AG04450 (cell line): Measurements from ENCODE around the gene MSH3. TPM values are rescaled to one million over a fixed set of nuclear protein-coding genes. Genes with fewer than 3 reads are reported as not detected.

Experiments
- CTCF ChIA-PET: fragments of 300-600, 350-600 bp; formaldehyde crosslinking; extraction: SDS; loops from one replicate; lab custom pipeline; 2022; ENCODE audit warnings: antibody characterized with exemption, inconsistent platforms; lab: Charles Lee
- POLR2A ChIA-PET: fragments of 350-600 bp; formaldehyde crosslinking; extraction: SDS; loops from one replicate; lab custom pipeline; 2021; ENCODE audit warnings: antibody characterized with exemption, inconsistent platforms; lab: Yijun Ruan, JAX
- DNase-seq: peaks from one replicate; pipeline ENCODE4 v3.0.0-alpha.2; 2011; ENCODE audit warnings: low read depth, low spot score
- H3K27ac ChIP-seq: one replicate; pipeline ENCODE4 v1.5.1; 2012; ENCODE audit warnings: low read depth, low read length, control low read depth
- H3K27me3 ChIP-seq: one replicate; pipeline ENCODE4 v1.6.0; 2012; ENCODE audit warnings: low read length; ENCODE audit not compliant: control insufficient read depth, insufficient read depth
- H3K4me3 ChIP-seq: 2 replicates; pipeline ENCODE4 v1.5.1; 2011; ENCODE audit warnings: mild to moderate bottlenecking, low read depth, low read length, control low read depth
- H3K9me3 ChIP-seq: 2 replicates; pipeline ENCODE4 v1.5.1; 2012; ENCODE audit warnings: low read length; ENCODE audit not compliant: control insufficient read depth, insufficient read depth
- CTCF ChIP-seq: IDR thresholded peaks from 2 replicates; pipeline ENCODE4 v1.5.1; 2011; ENCODE audit warnings: low read depth, low read length, control low read depth, inconsistent platforms
- polyA plus RNA-seq: library from polyadenylated mRNA; depleted of rRNA; stranded (reverse); fragments of >200 nt; gene quantifications from 2 replicates; pipeline ENCODE4 v1.2.3, GENCODE V29; 2011

The MSH3 gene
- polyA plus RNA-seq, 1 experiment: 10.8 TPM

- H3K9me3 ChIP-seq: peaks cover 1% of the 10 kb centered on the region; the same call in 1 of the 2 replicates
- TF ChIP-seq CTCF: no peak
- no peak for DNase-seq
- H3K27ac ChIP-seq: no peak overlapping the region
- no peak overlapping the region for H3K4me3 ChIP-seq
- POLR2A ChIA-PET: no interaction called here
- no peaks in the 10 kb centered on the region for H3K27me3 ChIP-seq
- CTCF ChIA-PET: no interaction called here
Measured at GRCh38 chr5:80714570-80715298, 60.3 kb downstream of the MSH3 start.

DNA sequence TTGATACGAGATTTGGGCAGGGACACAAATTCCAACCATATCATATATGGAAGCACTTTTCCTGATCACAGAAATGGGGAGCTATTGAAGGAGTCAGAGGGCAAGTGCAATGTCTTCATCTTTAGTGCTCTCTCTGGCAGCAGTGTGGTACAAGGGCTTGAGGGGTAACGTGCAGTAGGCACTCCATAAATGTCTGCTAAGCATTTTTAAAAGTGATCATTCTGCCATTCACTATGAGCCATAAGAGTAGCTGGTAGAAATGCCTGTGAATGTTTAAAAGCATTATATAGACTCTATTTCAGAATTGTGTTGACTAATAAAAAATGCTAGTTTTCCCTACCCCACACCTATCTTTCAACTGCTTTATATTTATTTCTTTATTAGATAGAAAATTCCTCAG, 61.4 kb downstream of the MSH3 start:
- DNase-seq: no peak
- ChIA-PET CTCF (no interaction called here), POLR2A (no interaction called here)
- H3K9me3 ChIP-seq: peaks cover 3% of the 10 kb centered on the region; the same call in 1 of the 2 replicates
- no peak overlapping the region for H3K4me3 ChIP-seq
- H3K27ac ChIP-seq: no peak overlapping the region
- H3K27me3 ChIP-seq: no peaks in the 10 kb centered on the region
- TF ChIP-seq CTCF: no peak

DNA sequence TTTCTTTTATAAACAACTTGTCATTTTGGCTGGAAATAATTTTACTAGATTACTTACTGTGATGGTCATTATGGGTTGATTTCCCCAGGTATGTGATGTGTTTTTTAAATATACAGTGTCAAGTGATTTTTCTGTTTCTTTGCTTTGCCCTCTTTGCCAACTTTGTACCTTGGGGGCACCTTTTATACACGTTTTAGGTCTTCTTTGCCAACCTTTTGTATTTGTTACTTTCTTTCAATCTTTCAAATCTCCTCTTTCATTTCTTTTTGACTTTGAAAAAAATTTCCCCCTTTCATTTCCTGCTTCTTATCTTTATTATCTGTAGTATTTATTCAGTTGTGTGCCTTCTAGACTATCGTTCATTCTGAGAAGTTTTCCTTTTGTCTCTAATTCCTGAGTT, 65.7 kb downstream of the MSH3 start:
- POLR2A ChIA-PET: no interaction called here
- TF ChIP-seq CTCF: no peak
- CTCF ChIA-PET: no interaction called here

GRCh38 chr5:80722916-80723315, 68.5 kb downstream of the MSH3 start:
- TF ChIP-seq CTCF: no peak
- H3K9me3 ChIP-seq: peaks cover 3% of the 10 kb centered on the region; the same call in 1 of the 2 replicates
- no peak for DNase-seq
- no peaks in the 10 kb centered on the region for H3K27me3 ChIP-seq
- H3K27ac ChIP-seq: no peak overlapping the region
- H3K4me3 ChIP-seq: no peak overlapping the region
- POLR2A ChIA-PET: no interaction called here
- CTCF ChIA-PET: no interaction called here

More for the DNA sequence above, 65.7 kb downstream of the MSH3 start:
- no peaks in the 10 kb centered on the region for H3K27me3 ChIP-seq
- DNase-seq: no peak
- H3K27ac ChIP-seq: no peak overlapping the region
- no peak overlapping the region for H3K4me3 ChIP-seq
- H3K9me3 ChIP-seq: peaks cover 3% of the 10 kb centered on the region; the same call in 1 of the 2 replicates

DNA sequence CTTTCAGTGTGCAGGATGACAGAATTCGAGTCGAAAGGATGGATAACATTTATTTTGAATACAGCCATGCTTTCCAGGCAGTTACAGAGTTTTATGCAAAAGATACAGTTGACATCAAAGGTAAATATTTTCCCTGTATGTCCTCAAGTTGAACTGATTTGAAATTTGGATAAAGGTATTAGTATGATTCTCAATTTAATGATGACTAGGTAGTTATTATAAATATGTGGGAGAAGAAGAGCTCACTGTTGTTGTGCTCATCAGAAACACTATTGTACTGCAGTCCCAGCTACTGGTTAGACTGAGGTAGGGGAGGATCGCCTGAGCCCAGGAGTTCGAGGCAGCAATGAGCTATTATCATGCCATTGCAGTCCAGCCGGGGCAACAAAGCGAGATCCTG, 71.0 kb downstream of the MSH3 start:
- no peaks in the 10 kb centered on the region for H3K9me3 ChIP-seq
- no peak for TF ChIP-seq CTCF
- H3K4me3 ChIP-seq: no peak overlapping the region
- H3K27me3 ChIP-seq: no peaks in the 10 kb centered on the region
- H3K27ac ChIP-seq: no peak overlapping the region
- POLR2A ChIA-PET: interaction anchor here (0.6 kb wide), 1 partner anchor 415 kb away, joined by 3 read pairs; no protein-coding TSS in a partner anchor
- DNase-seq: no peak
- CTCF ChIA-PET: no interaction called here
